Activated T-helper 2 cell treated with anti-CD3 and anti-CD28 coated beads, Interferon-gamma antibody, Interleukin-2, Interleukin-4, amounts not matched to agents 10 μg/mL and 5 μg/mL and 100 μg/mL, durations not matched to agents 14 hours and 24 hours and 36 hours (primary cell): ENCODE measurements around the gene BICRAL. TPM values are rescaled to one million over a fixed set of nuclear protein-coding genes. Genes with fewer than 3 reads are reported as not detected.

Experiments
- DNase-seq: peaks from one replicate; pipeline ENCODE4 v3.0.0; 2021; ENCODE audit warnings: low spot score
- H3K27ac Mint-ChIP-seq: one replicate; pipeline ENCODE4 v1.8.0; 2021; ENCODE audit warnings: mixed read lengths
- H3K27me3 Mint-ChIP-seq: one replicate; pipeline ENCODE4 v1.8.0; 2021; ENCODE audit warnings: low read depth, mixed read lengths
- H3K36me3 Mint-ChIP-seq: one replicate; pipeline ENCODE4 v1.8.0; 2021; ENCODE audit warnings: low read depth, mixed read lengths
- H3K4me1 Mint-ChIP-seq: one replicate; pipeline ENCODE4 v1.8.0; 2021; ENCODE audit warnings: low read depth, mixed read lengths
- H3K4me3 Mint-ChIP-seq: one replicate; pipeline ENCODE4 v1.8.0; 2021; ENCODE audit warnings: low read depth, mild to moderate bottlenecking, moderate library complexity, mixed read lengths
- H3K9me3 Mint-ChIP-seq: one replicate; pipeline ENCODE4 v1.8.0; 2021; ENCODE audit warnings: mixed read lengths
- intact Hi-C: fragments of 100-400 bp; cut with micrococcal nuclease; formaldehyde crosslinking; loops from one replicate; pipeline ENCODE4 v1.15.1; 2023
- total RNA-seq: library from RNA; stranded (reverse); gene quantifications from 2 replicates; pipeline ENCODE4 v1.2.3, GENCODE V29; 2022

Gene BICRAL
- total RNA-seq, 1 donor from 2014 or later = 14.4 TPM

- intact Hi-C loops = no loop called here
- H3K9me3 Mint-ChIP-seq = no peaks in the 10 kb centered on the region
- H3K4me3 Mint-ChIP-seq = no peak overlapping the region
- H3K27me3 Mint-ChIP-seq = no peaks in the 10 kb centered on the region
- no peak overlapping the region for H3K27ac Mint-ChIP-seq
- DNase-seq = no peak
- H3K4me1 Mint-ChIP-seq = peaks cover 17% of the 10 kb centered on the region
- peaks cover 20% of the 10 kb centered on the region for H3K36me3 Mint-ChIP-seq
Measured at GRCh38 chr6:42751055-42751454, 30.8 kb upstream of the BICRAL start.

DNA sequence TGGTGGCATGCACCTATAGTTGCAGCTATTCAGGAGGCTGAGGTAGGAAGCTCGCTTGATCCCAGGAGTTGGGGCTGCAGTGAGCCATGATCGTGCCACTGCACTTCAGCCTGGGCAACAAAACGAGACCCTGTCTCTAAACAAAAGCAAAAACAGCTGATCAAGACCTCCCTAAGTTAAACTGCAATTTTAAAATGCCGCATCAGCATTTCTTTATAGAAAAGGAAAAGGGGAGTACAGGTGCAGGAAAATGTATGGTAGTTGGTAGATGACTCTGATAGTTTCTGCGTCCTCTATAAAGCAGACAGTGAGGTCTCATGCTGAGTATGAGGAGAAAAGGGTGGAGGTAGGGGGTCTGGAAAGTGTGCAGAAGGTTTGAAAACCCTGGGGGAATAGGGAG lies 27.1 kb upstream of the BICRAL start:
- Mint-ChIP-seq H3K9me3 (no peaks in the 10 kb centered on the region), H3K4me1 (peaks cover 2% of the 10 kb centered on the region), H3K27me3 (no peaks in the 10 kb centered on the region), H3K27ac (no peak overlapping the region), H3K36me3 (peaks cover 20% of the 10 kb centered on the region), H3K4me3 (no peak overlapping the region)
- intact Hi-C loops = no loop called here
- DNase-seq = no peak

DNA sequence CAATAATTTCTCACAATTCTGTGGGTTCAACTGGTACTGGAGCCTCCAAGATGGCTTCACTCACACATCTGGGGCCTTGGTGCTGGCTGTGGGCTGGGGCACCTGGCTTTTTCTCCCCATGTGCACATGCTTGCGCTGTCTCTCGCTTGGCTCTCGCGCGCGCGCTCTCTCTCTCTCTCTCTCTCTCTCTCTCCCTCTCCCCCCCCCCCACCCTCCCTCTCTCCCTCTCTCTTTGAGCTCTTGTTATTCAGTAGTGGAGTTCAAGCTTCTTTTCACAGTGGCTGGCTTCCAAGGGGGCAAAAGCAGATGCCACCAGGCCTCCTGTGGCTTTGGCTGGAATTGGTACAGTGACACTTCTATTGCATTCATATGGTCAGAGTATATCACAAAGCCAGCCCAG lies 25.1 kb upstream of the BICRAL start:
- Mint-ChIP-seq H3K4me3 (no peak overlapping the region), H3K36me3 (peaks cover 17% of the 10 kb centered on the region), H3K9me3 (no peaks in the 10 kb centered on the region), H3K27ac (no peak overlapping the region), H3K4me1 (no peaks in the 10 kb centered on the region), H3K27me3 (no peaks in the 10 kb centered on the region)
- DNase-seq = no peak
- intact Hi-C loops = no loop called here

DNA sequence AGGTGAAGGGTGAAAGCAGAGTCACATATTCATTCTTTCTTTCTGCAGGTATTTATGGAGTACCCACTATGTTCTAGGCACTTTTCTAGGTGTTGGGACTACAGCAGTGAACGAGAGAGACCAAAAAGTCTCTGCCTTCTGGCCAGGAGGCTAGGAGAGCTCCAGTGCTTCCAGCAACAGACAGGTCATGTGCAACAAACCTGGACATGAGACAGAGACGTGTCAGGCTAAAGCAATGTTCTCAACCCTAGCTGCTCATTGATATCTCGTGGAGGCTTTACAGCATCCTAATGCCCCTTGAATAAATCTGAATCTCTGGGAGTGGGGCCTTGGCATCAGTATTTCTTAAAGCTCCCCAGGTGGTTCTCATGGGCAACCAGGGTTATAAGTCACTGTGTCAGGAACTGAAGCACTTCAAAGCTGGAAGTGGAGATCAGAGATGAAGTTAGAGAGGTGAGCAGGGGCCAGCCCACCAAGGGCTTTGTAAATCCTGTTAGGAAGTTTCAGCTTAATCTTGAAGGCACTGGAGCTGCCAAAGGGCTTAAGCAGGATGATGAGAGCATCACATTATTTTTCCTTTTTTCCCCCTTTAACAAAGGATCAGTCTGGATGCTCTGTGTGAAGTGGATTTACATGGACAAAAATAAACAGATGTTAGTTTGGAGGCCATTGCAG lies 23.0 kb upstream of the BICRAL start:
- Mint-ChIP-seq H3K4me1 (peaks cover 8% of the 10 kb centered on the region), H3K27me3 (no peaks in the 10 kb centered on the region), H3K36me3 (peaks cover 13% of the 10 kb centered on the region), H3K4me3 (no peak overlapping the region), H3K27ac (no peak overlapping the region), H3K9me3 (no peaks in the 10 kb centered on the region)
- intact Hi-C loops = no loop called here
- no peak for DNase-seq

GRCh38 chr6:42761287-42762067 lies 20.4 kb upstream of the BICRAL start:
- no peaks in the 10 kb centered on the region for H3K9me3 Mint-ChIP-seq
- DNase-seq = no peak
- no peaks in the 10 kb centered on the region for H3K27me3 Mint-ChIP-seq
- H3K4me1 Mint-ChIP-seq = peaks cover 8% of the 10 kb centered on the region
- peaks cover 21% of the 10 kb centered on the region for H3K36me3 Mint-ChIP-seq
- no peak overlapping the region for H3K4me3 Mint-ChIP-seq
- no peak overlapping the region for H3K27ac Mint-ChIP-seq
- intact Hi-C loops = no loop called here

- peaks cover 22% of the 10 kb centered on the region for H3K36me3 Mint-ChIP-seq
- no peaks in the 10 kb centered on the region for H3K27me3 Mint-ChIP-seq
- H3K27ac Mint-ChIP-seq = no peak overlapping the region
- H3K9me3 Mint-ChIP-seq = no peaks in the 10 kb centered on the region
- H3K4me1 Mint-ChIP-seq = peaks cover 8% of the 10 kb centered on the region
- no peak for DNase-seq
- intact Hi-C loops = no loop called here
- no peak overlapping the region for H3K4me3 Mint-ChIP-seq
Measured at GRCh38 chr6:42762426-42762859, 19.4 kb upstream of the BICRAL start.

DNA sequence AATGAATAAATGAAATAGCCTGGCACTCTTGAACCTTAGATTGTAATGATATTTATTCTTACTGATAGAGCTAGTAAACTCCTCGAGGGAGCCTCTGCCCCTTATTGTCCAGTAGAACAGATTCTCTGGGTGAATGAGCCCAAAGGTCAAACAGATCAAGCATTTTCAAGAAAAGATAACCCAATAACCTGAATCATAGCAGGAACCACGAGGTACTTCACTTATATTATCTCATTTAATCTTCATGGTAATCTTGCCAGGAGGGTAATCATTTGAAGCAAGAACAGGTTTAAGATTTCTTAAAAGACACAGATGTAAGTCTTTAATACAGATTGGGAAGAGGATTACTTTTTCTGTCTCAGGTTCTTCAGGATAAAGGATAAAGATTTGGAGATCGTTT lies 18.9 kb upstream of the BICRAL start:
- intact Hi-C loops = no loop called here
- Mint-ChIP-seq H3K4me1 (peaks cover 10% of the 10 kb centered on the region), H3K36me3 (peaks cover 26% of the 10 kb centered on the region), H3K4me3 (no peak overlapping the region), H3K27ac (no peak overlapping the region), H3K9me3 (no peaks in the 10 kb centered on the region), H3K27me3 (no peaks in the 10 kb centered on the region)
- DNase-seq = no peak

GRCh38 chr6:42764911-42765648 lies 16.8 kb upstream of the BICRAL start:
- Mint-ChIP-seq H3K27ac (no peak overlapping the region), H3K4me3 (no peak overlapping the region), H3K4me1 (peaks cover 16% of the 10 kb centered on the region), H3K9me3 (no peaks in the 10 kb centered on the region), H3K36me3 (peaks cover 17% of the 10 kb centered on the region), H3K27me3 (no peaks in the 10 kb centered on the region)
- no peak for DNase-seq
- intact Hi-C loops = no loop called here

GRCh38 chr6:42766163-42766670 lies 15.6 kb upstream of the BICRAL start:
- H3K27me3 Mint-ChIP-seq = no peaks in the 10 kb centered on the region
- peaks cover 20% of the 10 kb centered on the region for H3K36me3 Mint-ChIP-seq
- DNase-seq = no peak
- no peak overlapping the region for H3K27ac Mint-ChIP-seq
- intact Hi-C loops = no loop called here
- peaks cover 21% of the 10 kb centered on the region for H3K4me1 Mint-ChIP-seq
- no peak overlapping the region for H3K4me3 Mint-ChIP-seq
- H3K9me3 Mint-ChIP-seq = no peaks in the 10 kb centered on the region

- Mint-ChIP-seq H3K4me1 (peaks cover 34% of the 10 kb centered on the region), H3K9me3 (no peaks in the 10 kb centered on the region), H3K27ac (no peak overlapping the region), H3K36me3 (peaks cover 17% of the 10 kb centered on the region), H3K27me3 (no peaks in the 10 kb centered on the region), H3K4me3 (no peak overlapping the region)
- intact Hi-C loops = no loop called here
- no peak for DNase-seq
Measured at GRCh38 chr6:42769051-42769450, 12.8 kb upstream of the BICRAL start.

GRCh38 chr6:42769836-42770235 lies 12.0 kb upstream of the BICRAL start:
- no peaks in the 10 kb centered on the region for H3K9me3 Mint-ChIP-seq
- H3K4me1 Mint-ChIP-seq = peaks cover 42% of the 10 kb centered on the region
- intact Hi-C loops = no loop called here
- peak overlapping the region; percentile 52 for H3K27ac Mint-ChIP-seq
- no peak overlapping the region for H3K4me3 Mint-ChIP-seq
- peaks cover 15% of the 10 kb centered on the region for H3K36me3 Mint-ChIP-seq
- H3K27me3 Mint-ChIP-seq = no peaks in the 10 kb centered on the region
- DNase-seq = no peak

GRCh38 chr6:42771741-42772100 lies 10.1 kb upstream of the BICRAL start:
- H3K9me3 Mint-ChIP-seq = no peaks in the 10 kb centered on the region
- no peaks in the 10 kb centered on the region for H3K27me3 Mint-ChIP-seq
- peak overlapping the region; percentile 100 for H3K27ac Mint-ChIP-seq
- H3K4me3 Mint-ChIP-seq = peak overlapping the region; percentile 74
- H3K36me3 Mint-ChIP-seq = peaks cover 9% of the 10 kb centered on the region
- intact Hi-C loops = loop anchor here (1.0 kb wide), 2 partner anchors 12 to 25 kb away; partner anchors contain the start of gene TBCC
- DNase-seq = no peak
- peaks cover 52% of the 10 kb centered on the region for H3K4me1 Mint-ChIP-seq
